ENCODE results near the gene P3H2.
A peak's percentile ranks its signal among the peaks of the same experiment; 100 is the strongest.
"Not testable (repeated sequence)": the region's sequence is repeated elsewhere in the genome, so short reads cannot be mapped to it uniquely, and the experiment has no call there.

P3H2 gene

DNA sequence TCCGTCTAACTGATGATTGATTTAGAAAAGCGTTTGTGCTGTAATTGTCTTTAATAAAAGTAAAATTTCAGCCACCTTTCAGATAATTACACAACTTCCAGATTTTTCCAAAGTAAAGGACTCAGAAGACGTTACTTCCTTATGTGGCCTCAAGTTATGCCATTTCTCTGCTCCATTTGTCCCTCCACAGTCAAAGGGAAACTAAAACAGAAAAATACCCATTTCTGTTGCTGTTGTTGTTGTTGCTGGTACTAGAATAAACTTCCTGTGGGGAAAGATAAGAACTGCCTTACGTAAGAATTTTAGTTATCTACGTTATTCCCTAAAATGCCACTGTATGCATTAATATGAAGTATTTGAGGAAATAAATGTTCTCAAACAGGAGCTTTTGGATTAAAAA lies 153.9 kb downstream of the P3H2 start:
- H3K27ac ChIP-seq: no peak overlapping the region
- no peak for TF ChIP-seq ZFX (IDR thresholded peaks at IDR 0.05; ENCODE audit: borderline replicate concordance)
- TF ChIP-seq CTCF (IDR thresholded peaks at IDR 0.05): no peak

- TF ChIP-seq ZFX (IDR thresholded peaks at IDR 0.05; ENCODE audit: borderline replicate concordance): no peak
- no peak for TF ChIP-seq CTCF (IDR thresholded peaks at IDR 0.05)
These were observed 155.9 kb downstream of the P3H2 start for GRCh38 chr3:189964623-189965332.

DNA sequence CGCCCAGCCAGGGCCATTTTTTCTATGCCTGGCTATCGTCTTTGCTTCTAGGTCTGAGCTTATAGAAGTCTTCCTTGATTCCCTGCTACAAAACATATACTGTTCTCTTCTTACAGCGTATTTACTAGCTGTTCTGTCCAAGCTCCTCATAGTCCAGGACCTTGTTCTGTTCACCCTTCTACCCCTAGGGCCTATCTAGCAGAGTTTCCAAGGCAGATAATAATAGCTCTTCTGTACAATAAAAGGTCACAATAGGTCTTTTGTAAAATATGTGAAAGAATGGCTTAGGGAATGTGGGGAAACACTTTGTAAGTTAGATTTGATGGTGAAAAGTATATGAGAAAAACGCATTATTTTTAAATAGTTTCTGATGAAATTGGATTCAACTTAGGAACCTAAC lies 158.2 kb downstream of the P3H2 start:
- TF ChIP-seq ZFX (IDR thresholded peaks at IDR 0.05; ENCODE audit: borderline replicate concordance) (no peak), CTCF (IDR thresholded peaks at IDR 0.05) (no peak)
- no peak overlapping the region for H3K27ac ChIP-seq

More at GRCh38 chr3:189964623-189965332, 155.9 kb downstream of the P3H2 start:
- H3K27ac ChIP-seq: no peak overlapping the region

DNA sequence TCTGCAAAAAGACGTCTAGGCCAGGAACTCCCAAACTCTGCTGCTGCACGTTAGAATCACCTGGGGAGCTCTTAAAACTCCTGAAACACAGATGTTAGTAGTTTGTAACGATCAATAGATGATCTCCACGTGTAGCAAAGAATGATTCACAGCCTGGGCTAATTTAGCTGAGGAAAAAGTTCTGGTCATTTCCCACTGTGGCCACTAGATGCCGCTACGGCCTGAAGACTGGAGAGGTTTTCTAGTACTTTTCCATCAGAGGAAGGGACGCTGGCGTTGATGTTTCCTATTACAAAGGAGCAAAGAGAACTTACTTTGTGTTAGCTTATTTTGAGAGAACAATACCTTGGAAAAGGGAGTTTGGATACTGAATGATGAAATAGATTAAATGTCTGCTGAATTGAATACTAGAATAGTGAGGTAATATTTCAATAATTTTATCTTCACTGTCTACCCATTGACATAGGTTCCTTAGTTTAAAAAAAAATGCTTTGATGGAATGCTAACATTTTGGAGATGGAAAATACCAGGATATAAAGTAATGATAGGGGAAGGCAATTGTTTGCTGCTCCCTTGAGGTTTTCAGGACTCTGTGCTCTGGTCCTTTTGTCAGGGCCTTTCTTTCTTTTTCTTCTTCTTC lies 159.1 kb downstream of the P3H2 start:
- no peak overlapping the region for H3K27ac ChIP-seq
- TF ChIP-seq ZFX (IDR thresholded peaks at IDR 0.05; ENCODE audit: borderline replicate concordance) (no peak), CTCF (IDR thresholded peaks at IDR 0.05) (peak; percentile 95)

- not testable (repeated sequence) for H3K27ac ChIP-seq
These were observed 159.6 kb downstream of the P3H2 start for GRCh38 chr3:189961086-189961485.

- H3K27ac ChIP-seq: no peak overlapping the region
- TF ChIP-seq ZFX (IDR thresholded peaks at IDR 0.05; ENCODE audit: borderline replicate concordance) (no peak), CTCF (IDR thresholded peaks at IDR 0.05) (no peak)
These were observed 165.7 kb downstream of the P3H2 start for GRCh38 chr3:189954733-189955665.

DNA sequence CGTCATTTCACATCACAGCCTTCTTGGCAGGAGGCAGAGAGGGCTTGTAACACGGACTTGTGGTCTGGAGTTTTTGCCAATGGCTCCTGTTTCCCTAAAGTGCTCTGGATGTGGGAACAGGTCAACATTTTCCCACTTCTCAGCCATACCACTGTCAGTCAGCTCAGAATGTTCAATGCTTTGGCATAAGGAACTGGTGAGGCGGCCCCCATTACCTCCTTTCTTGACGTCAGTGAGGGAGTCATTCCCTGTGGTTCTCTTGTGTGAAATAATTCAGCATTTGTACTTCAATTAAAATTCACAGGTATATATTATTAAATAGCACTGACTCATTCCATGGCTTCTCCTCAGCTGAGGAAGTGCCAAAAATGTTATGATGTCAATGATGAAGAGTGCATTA lies 167.1 kb downstream of the P3H2 start:
- TF ChIP-seq ZFX (IDR thresholded peaks at IDR 0.05; ENCODE audit: borderline replicate concordance) (no peak), CTCF (IDR thresholded peaks at IDR 0.05) (no peak)
- H3K27ac ChIP-seq: no peak overlapping the region

All from 22Rv1 (cell line).